ENCODE data around the gene LIPE. TPM values are rescaled to one million over a fixed set of nuclear protein-coding genes. Genes with fewer than 3 reads are reported as not detected.

Gene LIPE
- total and polyA plus RNA-seq, 2 experiments from 2014 or later, result 5.8 to 10.9 TPM

DNA sequence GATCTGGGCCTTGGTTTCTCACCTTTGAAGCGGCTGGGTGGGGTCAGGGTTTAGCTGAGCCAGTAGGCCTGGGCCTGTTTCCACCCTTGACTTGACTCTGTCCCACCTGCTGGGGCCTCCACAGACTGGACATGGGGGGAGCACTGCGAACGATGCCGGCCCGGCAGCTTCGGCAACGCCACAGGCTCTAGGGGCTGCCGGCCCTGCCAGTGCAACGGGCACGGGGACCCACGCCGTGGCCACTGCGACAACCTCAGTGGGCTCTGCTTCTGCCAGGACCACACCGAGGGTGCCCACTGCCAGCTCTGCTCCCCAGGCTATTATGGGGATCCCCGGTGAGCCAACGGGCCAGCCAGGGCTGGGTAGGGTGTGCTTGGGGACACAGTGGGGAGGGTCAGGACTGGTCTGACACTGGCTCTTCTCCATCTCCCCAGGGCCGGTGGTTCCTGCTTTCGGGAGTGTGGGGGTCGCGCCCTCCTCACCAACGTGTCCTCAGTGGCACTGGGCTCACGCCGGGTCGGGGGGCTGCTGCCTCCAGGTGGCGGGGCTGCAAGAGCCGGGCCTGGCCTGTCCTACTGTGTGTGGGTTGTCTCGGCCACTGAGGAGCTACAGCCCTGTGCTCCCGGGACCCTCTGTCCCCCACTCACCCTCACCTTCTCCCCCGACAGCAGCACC, 73.7 kb downstream of the LIPE start:
- Mint-ChIP-seq H3K36me3 (ENCODE audit: low read depth) (peaks cover 17% of the 10 kb centered on the region; the same call in 2 of the 3 replicates), H3K27me3 (ENCODE audit: insufficient read depth, low read depth, poor library complexity) (peaks cover 3% of the 10 kb centered on the region), H3K27ac (no peak overlapping the region), H3K4me3 (no peak overlapping the region), H3K9me3 (peaks cover 3% of the 10 kb centered on the region; the same call in 1 of the 3 replicates), H3K4me1 (peaks cover 11% of the 10 kb centered on the region)
- no peak overlapping the region for H3K4me3 ChIP-seq
- no peak for ATAC-seq
- no peak for DNase-seq (ENCODE audit: low spot score)
- no peaks in the 10 kb centered on the region for H3K27me3 ChIP-seq (ENCODE audit: insufficient read depth)
- H3K79me2 ChIP-seq (replicated peaks; ENCODE audit: insufficient read depth), result no peaks in the 10 kb centered on the region
- H3K4me1 ChIP-seq (ENCODE audit: insufficient read depth), result no peaks in the 10 kb centered on the region; the same call in 1 of the 2 replicates
- H4K20me1 ChIP-seq (replicated peaks; ENCODE audit: insufficient read depth), result no peaks in the 10 kb centered on the region
- H3K9me2 ChIP-seq (ENCODE audit: insufficient read depth), result no peaks in the 10 kb centered on the region
- H3F3A ChIP-seq (replicated peaks; ENCODE audit: low read depth), result no peaks in the 10 kb centered on the region
- TF ChIP-seq POLR2AphosphoS5 (IDR thresholded peaks at IDR 0.05; ENCODE audit: low read depth) (no peak), EZH2 (IDR thresholded peaks at IDR 0.05; ENCODE audit: low read depth, unreplicated experiment) (no peak), CTCF (conservative IDR thresholded peaks at IDR 0.05; ENCODE audit: low read depth in 2 of 2) (no peak), STAT1 (IDR thresholded peaks at IDR 0.05; ENCODE audit: unreplicated experiment) (no peak), ZNF114 (CRISPR knock-in tag; IDR thresholded peaks at IDR 0.05) (no peak), ETS1 (IDR thresholded peaks at IDR 0.05) (no peak), NANOG (IDR thresholded peaks at IDR 0.05; ENCODE audit: borderline replicate concordance) (no peak), JUNB (IDR thresholded peaks at IDR 0.05; ENCODE audit: unreplicated experiment) (no peak), ZNF331 (CRISPR knock-in tag; IDR thresholded peaks at IDR 0.05; ENCODE audit: low read depth) (no peak), CREB1 (CRISPR knock-in tag; IDR thresholded peaks at IDR 0.05; ENCODE audit: low read depth) (no peak), ZNF462 (CRISPR knock-in tag; IDR thresholded peaks at IDR 0.05) (no peak), EZH2phosphoT487 (IDR thresholded peaks at IDR 0.05; ENCODE audit: unreplicated experiment) (no peak)
- TF ChIP-seq, protein P1, sequence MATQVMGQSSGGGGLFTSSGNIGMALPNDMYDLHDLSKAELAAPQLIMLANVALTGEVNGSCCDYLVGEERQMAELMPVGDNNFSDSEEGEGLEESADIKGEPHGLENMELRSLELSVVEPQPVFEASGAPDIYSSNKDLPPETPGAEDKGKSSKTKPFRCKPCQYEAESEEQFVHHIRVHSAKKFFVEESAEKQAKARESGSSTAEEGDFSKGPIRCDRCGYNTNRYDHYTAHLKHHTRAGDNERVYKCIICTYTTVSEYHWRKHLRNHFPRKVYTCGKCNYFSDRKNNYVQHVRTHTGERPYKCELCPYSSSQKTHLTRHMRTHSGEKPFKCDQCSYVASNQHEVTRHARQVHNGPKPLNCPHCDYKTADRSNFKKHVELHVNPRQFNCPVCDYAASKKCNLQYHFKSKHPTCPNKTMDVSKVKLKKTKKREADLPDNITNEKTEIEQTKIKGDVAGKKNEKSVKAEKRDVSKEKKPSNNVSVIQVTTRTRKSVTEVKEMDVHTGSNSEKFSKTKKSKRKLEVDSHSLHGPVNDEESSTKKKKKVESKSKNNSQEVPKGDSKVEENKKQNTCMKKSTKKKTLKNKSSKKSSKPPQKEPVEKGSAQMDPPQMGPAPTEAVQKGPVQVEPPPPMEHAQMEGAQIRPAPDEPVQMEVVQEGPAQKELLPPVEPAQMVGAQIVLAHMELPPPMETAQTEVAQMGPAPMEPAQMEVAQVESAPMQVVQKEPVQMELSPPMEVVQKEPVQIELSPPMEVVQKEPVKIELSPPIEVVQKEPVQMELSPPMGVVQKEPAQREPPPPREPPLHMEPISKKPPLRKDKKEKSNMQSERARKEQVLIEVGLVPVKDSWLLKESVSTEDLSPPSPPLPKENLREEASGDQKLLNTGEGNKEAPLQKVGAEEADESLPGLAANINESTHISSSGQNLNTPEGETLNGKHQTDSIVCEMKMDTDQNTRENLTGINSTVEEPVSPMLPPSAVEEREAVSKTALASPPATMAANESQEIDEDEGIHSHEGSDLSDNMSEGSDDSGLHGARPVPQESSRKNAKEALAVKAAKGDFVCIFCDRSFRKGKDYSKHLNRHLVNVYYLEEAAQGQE (IDR thresholded peaks at IDR 0.05; ENCODE audit: unreplicated experiment), result no peak
- H3K4me2 ChIP-seq, result no peak overlapping the region
- no peak overlapping the region for H2AFZ ChIP-seq
- no peaks in the 10 kb centered on the region for H3K36me3 ChIP-seq (ENCODE audit: insufficient read depth)
- no peak overlapping the region for H3K27ac ChIP-seq (ENCODE audit: low read depth)

Data from GM23338 (cell line).